ENCODE measurements around the gene MYBPC1.
A peak's percentile ranks its signal among the peaks of the same experiment; 100 is the strongest.
"Not testable (repeated sequence)": the region's sequence is repeated elsewhere in the genome, so short reads cannot be mapped to it uniquely, and the experiment has no call there.

MYBPC1 gene

DNA sequence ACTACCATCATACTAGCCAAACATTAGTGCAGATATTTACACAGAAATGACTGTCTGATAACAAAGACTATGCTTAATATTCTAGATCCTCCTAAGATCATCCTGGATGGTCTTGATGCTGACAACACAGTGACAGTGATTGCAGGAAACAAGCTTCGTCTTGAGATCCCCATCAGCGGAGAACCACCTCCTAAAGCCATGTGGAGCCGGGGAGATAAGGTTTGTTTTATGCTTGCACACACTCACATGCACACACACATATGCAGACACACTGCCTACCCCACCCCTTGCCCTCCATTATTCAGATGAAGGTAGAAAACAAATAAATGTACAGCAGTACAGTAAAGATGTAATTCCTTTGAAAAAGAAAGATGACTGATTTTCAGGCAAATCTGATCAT, 58.3 kb downstream of the MYBPC1 start:
- TF ChIP-seq POLR2A (IDR thresholded peaks at IDR 0.05; ENCODE audit: low read length): no peak
- TF ChIP-seq GATA1 (IDR thresholded peaks at IDR 0.05; ENCODE audit: low read depth, low read length): no peak
- DNase-seq: peak; percentile 12 to 58

DNA sequence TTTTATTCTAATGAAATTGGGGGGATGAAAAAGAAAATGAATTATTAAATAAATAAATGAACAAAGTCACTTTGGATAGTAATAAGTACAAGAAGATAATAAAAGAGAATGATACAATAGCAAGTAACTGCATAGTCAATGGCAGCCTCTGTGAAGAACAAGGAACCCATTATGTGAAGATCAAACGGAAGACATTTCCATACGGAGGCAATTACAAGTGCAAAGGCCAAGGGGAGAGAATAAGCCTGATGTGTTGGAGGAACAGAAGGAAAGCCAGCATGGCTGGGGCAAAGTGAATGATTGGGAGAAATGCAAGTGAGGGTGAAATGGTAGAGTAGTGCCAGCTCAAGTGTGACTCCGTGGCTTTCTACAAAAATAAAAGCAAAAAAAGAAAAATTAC, 58.7 kb downstream of the MYBPC1 start:
- no peak for DNase-seq
- TF ChIP-seq POLR2A (IDR thresholded peaks at IDR 0.05; ENCODE audit: low read length): no peak
- TF ChIP-seq GATA1 (IDR thresholded peaks at IDR 0.05; ENCODE audit: low read depth, low read length): no peak

DNA sequence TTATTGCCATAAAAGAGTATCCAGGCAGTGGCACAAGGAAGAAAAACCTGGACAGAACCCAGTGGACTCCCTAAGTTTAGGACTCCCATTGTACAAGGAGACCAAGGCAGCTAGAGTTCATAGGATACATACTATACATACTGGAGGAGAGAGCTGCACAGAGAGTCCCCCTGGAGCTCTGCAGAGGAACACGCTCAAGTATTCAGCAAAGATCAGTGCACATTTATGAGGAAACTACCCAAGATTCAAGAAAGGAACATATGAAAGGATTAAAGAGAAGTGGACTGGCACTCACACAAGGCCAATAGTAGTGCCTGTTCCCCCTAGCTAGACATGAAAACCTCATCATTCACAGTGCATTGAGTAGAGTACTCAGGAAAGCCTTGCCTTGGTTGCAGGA, 59.7 kb downstream of the MYBPC1 start:
- TF ChIP-seq POLR2A (IDR thresholded peaks at IDR 0.05; ENCODE audit: low read length): no peak
- no peak for TF ChIP-seq GATA1 (IDR thresholded peaks at IDR 0.05; ENCODE audit: low read depth, low read length)
- no peak for DNase-seq

DNA sequence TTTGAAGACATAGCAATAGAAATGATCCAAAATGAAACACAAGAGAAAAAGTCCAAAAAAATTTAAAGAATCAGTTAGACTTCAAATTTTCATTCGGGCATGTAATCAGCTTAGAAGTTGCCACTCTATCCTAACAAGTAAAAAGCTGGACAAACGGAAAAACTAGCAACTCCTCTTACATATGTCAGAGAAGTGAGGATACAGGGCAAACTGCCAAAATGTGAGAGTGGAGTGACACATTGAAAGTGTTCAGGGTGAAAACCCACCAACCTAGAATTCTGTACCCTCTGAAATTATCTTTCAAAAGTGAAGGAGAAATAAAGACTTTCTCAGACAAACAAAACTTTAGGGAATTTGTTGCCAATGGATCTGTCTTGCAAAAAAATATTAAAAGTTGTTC, 60.6 kb downstream of the MYBPC1 start:
- DNase-seq: no peak
- TF ChIP-seq GATA1 (IDR thresholded peaks at IDR 0.05; ENCODE audit: low read depth, low read length) (no peak), POLR2A (IDR thresholded peaks at IDR 0.05; ENCODE audit: low read length) (no peak)

DNA sequence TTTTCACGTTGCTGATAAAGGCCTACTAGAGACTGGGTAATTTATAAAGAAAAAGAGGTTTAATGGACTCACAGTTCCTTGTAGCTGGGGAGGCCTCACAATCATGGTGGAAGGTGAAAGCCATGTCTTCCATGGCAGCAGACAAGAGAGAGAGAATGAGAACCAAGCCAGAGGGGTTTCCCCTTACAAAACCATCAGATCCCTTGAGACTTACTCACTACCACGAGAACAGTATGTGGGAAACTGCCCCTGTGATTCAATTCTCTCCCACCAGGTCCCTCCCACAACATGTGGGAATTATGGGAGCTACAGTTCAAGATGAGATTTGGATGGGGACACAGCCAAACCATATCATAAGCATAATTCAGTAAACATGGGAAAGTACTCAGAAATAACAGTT, 65.9 kb downstream of the MYBPC1 start:
- DNase-seq: not testable (repeated sequence)

DNA sequence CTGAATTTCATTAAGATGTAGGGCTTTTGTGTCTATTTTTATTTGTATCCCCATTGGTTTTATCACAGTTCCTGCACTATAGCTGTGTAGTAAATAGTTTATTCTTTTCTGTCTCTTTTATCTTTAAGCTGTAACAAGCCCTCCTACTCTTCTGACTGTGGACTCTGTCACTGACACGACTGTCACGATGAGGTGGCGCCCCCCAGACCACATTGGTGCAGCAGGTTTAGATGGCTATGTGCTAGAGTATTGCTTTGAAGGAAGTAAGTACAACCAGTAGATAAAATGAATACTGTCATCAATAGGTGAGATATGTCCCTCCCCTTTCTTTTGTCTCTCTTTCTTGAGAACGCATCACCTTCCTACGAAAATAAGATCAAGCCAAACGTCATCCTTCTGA, 68.5 kb downstream of the MYBPC1 start:
- TF ChIP-seq GATA1 (IDR thresholded peaks at IDR 0.05; ENCODE audit: low read depth, low read length): no peak
- TF ChIP-seq POLR2A (IDR thresholded peaks at IDR 0.05; ENCODE audit: low read length): no peak
- no peak for DNase-seq

DNA sequence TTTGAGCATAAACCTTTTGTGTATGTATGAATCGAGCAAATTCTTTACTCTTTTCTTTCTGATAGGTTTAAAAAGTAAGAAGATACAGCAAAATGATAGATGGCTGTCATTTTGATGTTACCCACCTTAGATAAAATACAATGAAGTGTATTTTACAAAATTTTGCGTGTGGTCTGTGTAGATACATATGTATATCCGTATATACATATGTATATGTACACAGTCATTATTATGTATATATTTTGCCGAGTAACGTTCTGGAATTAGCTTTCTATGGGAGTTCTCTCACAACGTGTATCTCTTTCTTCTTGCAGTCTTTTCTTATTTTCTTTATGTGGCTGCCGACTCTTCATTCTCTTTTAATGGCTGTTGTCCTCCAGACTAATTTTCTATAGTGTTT, 70.2 kb downstream of the MYBPC1 start:
- DNase-seq: no peak
- no peak for TF ChIP-seq POLR2A (IDR thresholded peaks at IDR 0.05; ENCODE audit: low read length)

DNA sequence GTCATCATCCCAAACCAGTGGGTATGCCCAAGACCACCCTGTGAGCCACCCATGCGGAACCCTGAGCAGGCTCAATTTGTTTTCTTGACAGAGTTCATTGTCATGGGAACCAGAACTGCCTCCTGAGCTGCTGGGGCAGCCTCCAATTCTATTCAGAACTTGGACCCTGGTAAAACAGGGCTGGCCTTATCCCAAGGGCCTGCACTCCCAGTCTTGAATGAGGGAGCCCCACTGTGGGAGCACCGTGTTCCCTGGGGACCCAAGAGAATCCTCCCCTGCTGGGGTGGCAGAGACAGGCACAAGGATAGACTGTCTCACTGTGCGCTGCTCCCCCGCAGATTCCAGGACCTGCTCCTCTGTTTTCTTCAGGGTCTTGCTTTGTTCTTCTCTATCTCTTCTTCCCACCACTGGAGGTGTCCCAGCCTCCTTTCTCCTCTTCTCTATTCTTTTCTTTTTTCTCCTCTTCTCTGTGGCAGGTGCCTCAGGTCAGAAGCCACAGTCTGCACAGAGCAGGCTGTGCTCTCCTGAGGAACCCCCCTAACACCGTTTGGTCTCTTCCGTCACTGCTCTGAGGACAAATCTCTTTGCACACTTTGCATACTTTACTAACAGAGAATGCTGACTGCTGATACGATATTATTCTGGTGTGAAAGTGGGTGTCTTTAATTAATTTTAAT, 71.4 kb downstream of the MYBPC1 start:
- DNase-seq: no peak

DNA sequence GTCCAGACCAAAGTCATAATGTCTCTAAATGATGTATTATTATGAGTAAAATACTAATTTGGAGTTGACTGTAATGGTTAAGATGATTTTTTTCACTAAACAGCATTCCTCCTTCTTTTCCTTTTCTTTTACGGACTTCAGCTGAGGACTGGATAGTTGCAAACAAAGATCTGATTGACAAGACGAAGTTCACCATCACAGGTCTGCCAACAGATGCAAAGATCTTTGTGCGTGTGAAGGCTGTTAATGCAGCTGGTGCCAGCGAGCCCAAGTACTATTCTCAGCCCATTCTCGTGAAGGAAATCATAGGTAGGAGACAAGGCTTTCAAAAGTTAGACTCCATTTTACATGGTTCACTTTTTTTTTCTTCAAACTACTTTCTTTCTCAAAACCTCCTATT, 72.8 kb downstream of the MYBPC1 start:
- DNase-seq: no peak
- TF ChIP-seq POLR2A (IDR thresholded peaks at IDR 0.05; ENCODE audit: low read length) (no peak), GATA1 (IDR thresholded peaks at IDR 0.05; ENCODE audit: low read depth, low read length) (no peak)

More for the DNA sequence above, 71.4 kb downstream of the MYBPC1 start:
- no peak for TF ChIP-seq POLR2A (IDR thresholded peaks at IDR 0.05; ENCODE audit: low read length)
- TF ChIP-seq GATA1 (IDR thresholded peaks at IDR 0.05; ENCODE audit: low read depth, low read length): no peak

DNA sequence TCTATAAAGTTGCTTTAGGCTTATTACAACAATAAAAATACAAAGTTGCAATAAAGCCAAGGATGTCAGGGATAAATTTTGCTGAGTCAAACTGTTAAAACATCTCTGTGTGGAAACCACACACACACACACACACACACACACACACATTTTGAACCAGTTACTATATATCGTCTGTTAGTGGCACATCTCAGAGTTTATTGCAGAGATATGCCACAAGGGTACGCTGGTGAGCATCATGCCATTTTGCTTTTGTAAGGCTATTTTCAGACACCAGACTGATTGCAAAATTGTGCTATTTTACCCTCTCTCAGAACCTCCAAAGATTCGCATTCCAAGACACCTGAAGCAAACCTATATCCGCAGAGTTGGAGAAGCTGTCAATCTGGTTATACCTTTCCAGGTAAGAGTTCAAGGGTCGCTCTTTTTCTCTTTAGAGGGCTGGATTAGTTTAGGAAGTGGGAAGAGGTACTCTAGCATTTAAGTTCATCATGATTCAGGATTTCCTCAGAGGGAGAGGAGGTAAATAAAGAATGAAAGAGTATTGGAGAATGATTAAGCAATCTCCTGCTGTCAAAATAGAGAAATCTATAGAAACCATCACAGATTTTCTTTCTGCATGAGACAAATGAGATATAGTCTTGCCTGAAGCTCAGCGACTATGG, 75.4 kb downstream of the MYBPC1 start:
- TF ChIP-seq POLR2A (IDR thresholded peaks at IDR 0.05; ENCODE audit: low read length) (no peak), GATA1 (IDR thresholded peaks at IDR 0.05; ENCODE audit: low read depth, low read length) (no peak)
- peak; percentile 87 for DNase-seq

DNA sequence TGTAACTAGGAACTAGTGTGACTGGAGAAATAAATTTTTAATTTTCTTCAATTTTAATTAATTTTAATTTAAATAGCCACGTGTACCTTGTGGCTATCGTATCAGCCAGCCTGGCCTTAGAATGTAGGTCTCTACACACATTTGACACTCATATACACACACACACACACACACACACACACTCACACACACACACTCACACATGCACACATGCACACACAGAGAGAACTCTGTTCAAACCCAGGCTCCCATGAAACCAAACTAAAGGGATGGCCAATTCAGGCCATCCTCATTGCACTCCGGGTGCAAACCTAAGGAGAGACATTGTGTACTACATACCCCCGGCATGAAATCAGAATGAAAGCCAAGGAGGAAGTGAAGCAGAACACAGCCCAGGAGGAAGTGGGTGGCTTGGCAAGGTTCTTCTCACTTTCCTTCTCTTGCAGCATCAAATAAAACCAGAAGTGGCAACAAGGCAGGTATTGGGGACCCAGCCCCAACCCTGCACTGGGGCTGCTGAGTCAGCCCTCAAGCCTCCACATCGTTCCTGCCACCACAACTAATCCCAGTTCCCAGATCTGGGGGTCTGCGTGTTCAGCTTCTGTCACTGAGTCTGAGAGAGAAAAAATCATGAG, 76.5 kb downstream of the MYBPC1 start:
- peak in 1 of 2 experiments; percentile 12 for DNase-seq
- no peak for TF ChIP-seq GATA1 (IDR thresholded peaks at IDR 0.05; ENCODE audit: low read depth, low read length)
- no peak for TF ChIP-seq POLR2A (IDR thresholded peaks at IDR 0.05; ENCODE audit: low read length)

DNA sequence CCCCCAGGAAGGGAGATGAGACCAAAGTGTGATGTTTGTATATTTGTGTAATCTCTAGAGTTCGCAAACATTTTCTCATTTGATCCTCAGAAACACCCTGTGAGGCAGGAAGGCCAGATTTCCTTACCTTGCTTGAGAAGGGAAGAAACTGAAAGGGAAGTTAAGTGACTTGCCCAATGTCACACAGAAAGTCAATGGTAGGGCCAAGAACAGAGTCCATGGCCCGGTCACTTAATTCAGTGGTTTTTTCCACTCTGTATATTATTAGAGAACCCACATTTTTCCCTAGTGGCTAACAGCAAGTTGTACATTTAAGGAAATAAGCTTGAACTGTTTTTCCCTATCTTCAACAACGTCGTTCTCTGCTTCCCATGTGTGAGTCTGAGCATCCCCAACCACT, 77.1 kb downstream of the MYBPC1 start:
- TF ChIP-seq POLR2A (IDR thresholded peaks at IDR 0.05; ENCODE audit: low read length): no peak
- no peak for TF ChIP-seq GATA1 (IDR thresholded peaks at IDR 0.05; ENCODE audit: low read depth, low read length)
- DNase-seq: no peak

DNA sequence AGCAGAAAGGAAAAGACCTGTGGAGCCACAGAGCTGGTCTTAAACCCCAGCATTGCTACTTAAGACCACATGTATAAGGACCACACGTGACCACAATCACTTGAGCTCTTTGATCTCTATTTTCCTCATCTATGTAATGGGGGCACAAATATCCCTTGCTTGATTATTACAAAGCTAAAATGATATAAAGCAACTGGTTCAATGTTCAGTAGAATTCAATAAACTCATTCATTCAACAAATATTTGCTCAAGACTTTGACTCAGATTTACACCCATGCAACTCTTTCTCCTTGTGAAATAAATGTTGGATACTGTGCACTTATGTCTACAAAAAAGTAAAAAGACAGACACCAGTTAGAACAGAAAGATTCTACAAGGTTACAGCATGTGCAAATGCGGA, 80.8 kb downstream of the MYBPC1 start:
- no peak for DNase-seq
- no peak for TF ChIP-seq POLR2A (IDR thresholded peaks at IDR 0.05; ENCODE audit: low read length)
- TF ChIP-seq GATA1 (IDR thresholded peaks at IDR 0.05; ENCODE audit: low read depth, low read length): no peak

DNA sequence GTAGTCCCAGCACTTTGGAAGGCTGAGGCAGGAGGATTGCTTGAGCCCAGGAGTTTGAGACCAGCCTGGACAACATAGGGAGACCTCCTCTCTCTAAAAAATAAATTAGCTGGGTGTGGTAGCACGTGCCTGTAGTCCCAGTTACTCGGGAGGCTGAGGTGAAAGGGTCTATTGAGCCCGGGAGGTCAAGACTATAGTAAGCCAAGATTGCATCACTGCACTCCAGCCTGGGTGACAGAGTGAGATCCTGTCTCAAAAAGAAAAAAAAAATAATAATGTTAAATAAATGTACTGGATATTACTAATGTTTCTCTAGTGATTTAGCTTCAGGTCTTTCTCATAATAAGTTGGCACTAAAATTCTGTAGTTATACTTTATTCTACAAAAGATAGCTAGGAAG, 81.7 kb downstream of the MYBPC1 start:
- not testable (repeated sequence) for DNase-seq

DNA sequence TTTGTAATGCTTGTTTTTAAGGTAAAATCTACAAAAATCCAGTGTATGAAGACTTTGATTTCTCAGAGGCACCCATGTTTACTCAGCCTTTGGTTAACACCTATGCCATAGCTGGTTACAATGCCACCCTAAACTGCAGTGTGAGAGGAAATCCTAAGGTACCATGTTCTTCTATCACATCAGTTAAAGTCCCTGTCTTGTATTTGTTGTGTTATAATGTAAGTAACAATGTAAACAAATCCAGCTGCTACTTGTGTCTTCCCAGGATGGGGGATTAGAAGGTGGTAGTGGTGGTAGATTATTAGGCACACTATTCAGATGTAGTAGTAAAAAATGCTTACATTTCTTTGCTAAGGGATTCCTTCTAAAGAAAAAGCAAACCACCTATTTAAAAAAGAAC, 83.3 kb downstream of the MYBPC1 start:
- TF ChIP-seq POLR2A (IDR thresholded peaks at IDR 0.05; ENCODE audit: low read length): no peak
- TF ChIP-seq GATA1 (IDR thresholded peaks at IDR 0.05; ENCODE audit: low read depth, low read length): no peak

More for the DNA sequence above, 83.3 kb downstream of the MYBPC1 start:
- no peak for DNase-seq

Data from erythroblast (primary cell).